NCI-H187 (cell line): Measurements from ENCODE around the gene ZDHHC16.
"Not testable (repeated sequence)": the region's sequence is repeated elsewhere in the genome, so short reads cannot be mapped to it uniquely, and the experiment has no call there.

ENCODE experiments used
- DNase-seq, 2 experiments: peaks; one replicate each; lab custom pipeline; 2025; lab: John Stamatoyannopoulos, UW

Gene ZDHHC16

DNA sequence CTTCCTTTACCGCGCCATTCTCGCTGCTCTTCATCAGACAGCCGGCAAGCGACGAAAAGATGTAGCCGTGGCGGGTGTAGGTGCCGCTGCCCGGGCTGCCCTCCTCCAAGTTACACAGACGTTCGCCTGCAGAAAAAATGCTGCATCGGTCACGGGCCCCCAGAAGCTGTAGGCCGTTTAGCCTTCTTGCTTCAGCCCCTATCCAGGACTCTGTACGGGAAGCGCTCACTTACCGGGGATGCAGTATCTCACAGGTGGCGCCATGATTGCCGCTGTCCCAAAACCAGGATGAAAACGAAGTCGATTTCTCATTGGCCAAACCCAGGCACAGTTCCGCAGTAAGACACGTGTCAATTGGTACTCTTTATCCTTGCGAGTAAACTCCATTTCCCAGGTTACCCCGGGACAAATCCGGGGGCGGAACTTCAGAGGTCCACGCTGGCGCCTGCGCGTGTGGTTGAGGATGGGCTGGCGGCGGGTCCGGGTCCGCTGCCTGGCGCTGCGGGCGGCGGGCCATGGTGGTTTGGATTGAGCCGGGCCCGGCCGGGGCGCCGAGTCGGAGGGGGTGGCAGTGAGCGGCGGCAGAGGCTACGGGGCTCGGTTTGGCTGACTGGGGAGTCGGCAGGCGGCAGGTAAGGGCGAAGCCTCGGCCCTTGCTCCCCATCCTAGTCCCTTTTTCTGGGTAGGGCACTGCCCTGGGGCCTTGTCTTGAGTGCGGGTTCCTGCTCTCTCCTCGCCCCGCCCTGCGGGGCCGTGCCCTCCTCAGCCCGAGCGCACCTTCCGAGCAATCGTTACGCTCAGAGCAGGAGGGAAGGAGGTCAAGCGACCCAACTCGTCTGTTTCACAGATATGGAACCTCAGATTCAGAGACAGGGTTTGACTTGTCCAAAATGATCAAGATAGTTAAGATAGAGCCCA lies at the start of gene ZDHHC16, which contains the start of gene EXOSC1:
ZDHHC16 (plus strand) TSS at position 454 of the 918 bp plus-strand sequence. CDS start 5,501 bp downstream, outside the sequence.
EXOSC1 (minus strand) TSS at position 285 of the 918 bp plus-strand sequence; CDS start at position 264, 21 bp downstream.
- DNase-seq = peak; percentile 43 to 67

DNA sequence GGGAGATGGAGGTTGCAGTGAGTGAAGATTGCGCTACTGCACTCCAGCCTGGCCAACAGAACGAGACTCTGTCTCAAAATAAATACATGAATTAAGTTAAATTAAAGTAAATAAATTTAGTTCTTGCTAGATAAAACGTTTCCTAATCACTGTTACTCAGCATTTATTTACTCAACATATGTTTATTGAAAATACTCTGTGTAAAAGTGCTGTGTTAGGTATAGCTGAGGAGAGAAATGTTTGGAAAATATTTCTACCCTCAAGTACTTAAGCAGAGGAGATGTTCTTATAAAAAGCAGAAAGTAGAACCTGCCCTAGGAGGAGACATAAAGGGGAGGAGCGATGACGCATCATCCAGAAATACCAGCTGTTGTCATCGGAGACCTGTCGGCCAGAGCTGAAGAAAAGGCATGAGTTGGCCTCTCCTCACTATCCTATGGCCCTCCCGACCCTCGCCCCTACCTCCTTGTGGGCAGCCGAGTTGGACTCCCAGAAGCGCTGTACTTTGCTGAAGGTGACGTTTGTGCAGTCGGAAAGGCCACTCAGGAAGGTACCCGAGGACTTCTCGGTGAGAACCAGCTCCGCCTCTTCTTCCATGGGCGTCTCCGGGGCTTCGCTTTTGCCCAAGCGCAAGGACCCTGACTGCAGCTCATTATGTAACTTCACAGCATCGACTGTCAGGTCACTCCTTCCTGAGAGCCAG lies 46.0 kb upstream of the ZDHHC16 start:
- DNase-seq = no peak

DNA sequence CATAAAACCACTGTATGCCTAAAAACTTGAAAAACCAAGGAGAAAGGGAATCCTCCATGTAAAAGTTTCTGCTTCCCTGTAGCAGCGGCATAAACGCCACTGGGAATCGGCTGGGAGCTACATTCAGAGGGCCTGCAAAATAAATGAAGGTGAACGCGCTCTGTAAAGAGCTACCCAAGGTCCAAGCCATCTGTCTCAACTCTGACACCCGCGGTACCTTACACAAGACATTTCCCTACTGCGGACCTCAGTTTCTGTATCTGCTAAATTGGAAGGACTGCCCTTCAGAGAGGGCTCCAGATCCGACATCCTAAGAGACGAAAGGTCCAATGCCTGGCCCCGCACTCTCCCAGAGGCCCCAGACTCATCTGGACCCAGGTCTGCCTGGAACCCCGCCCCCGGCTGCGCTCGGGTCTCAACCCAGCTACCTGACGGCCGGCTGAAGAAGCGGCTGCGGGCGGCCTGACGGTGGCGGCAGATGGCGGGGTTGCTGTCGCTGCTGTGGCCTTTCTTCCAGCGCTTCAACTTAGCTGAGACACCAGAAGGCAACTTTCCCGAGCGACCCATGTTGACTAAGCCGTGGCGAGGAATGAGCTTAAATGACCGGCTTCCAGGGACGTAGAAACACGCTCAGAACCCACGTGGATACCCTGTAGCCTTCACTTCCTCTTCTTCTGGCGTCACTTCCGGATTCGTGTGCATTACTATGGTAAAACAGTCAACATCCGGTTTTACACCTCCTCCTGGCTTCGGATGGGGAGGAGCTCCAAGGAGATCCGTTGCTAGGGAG lies 45.1 kb upstream of the ZDHHC16 start, which contains the start of gene RRP12:
RRP12 (minus strand) TSS at position 676 of the 790 bp plus-strand sequence; CDS start at position 567, 109 bp downstream.
- DNase-seq = peak; percentile 39 to 65

DNA sequence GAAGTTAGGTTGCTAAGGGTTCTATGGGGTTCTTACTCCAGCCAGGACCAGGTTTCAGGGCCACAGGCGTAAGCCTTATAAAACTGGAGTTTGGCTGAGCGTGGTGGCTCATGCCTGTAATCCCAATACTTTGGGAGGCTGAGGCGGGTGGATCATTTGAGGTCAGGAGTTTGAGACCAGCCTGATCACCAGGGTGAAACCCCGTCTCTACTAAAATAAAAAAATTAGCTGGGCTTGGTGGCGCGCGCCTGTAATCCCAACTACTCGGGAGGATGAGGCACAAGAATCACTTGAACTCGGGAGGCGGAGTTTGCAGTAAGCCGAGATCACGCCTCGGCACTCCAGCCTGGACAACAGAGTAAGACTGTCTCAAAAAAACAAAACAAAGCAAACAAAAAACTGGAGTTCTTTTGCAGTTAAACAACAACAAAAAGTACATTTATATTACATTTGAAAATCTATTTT lies 44.5 kb upstream of the ZDHHC16 start:
- no peak for DNase-seq

DNA sequence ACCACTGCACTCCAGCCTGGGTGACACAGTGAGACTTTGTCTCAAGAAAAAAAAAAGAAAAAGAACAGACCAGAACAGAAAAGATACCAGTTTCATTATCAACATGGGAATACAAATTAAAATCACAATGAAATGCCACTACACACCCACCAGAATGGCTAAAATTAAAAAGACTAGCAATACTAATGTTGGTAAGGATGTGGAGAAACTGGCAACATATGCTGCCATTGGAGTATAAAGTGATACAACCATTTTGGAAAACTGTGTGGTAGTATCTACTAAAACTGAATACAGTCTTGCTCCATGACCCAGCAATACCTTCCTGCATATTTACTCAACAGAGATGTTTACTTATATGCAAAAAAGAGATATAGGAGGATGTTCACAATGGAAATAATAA lies 41.9 kb upstream of the ZDHHC16 start:
- no peak for DNase-seq

DNA sequence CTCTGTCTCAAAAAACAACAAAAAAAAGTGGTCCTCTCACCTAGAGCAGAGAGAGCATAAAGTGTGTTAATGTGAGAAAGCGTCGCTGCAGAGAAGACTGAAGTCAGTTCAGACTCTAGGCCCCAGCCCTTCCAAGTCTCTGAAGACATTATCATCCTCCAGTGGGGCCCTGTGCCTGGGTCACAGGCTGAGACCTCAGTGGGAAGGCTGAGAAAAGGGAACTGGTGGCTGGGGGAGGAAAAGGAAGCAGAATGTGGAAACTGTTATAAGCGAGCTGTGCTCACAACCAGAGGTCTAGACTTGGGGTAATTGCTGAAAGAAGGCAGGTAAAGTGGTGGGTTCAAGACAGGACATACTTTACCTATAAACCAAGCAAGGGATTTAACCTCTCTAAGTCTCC lies 39.9 kb upstream of the ZDHHC16 start:
- DNase-seq = no peak

DNA sequence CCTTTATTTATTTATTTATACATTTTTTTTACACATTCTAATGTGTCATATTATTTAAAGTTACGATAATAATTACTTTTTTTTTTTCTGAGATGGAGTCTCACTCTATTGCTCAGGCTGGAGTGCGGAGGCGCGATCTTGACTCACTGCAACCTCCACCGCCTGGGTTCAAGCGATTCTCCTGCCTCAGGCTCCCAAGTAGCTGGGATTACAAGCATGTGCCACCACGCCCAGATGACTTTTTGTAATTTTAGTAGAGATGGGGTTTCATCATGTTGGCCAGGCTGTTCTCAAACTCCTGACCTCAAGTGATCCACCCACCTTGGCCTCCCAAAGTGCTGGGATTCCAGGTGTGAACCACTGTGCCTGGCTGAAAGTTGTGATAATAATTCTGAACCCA lies 39.5 kb upstream of the ZDHHC16 start:
- not testable (repeated sequence) for DNase-seq

DNA sequence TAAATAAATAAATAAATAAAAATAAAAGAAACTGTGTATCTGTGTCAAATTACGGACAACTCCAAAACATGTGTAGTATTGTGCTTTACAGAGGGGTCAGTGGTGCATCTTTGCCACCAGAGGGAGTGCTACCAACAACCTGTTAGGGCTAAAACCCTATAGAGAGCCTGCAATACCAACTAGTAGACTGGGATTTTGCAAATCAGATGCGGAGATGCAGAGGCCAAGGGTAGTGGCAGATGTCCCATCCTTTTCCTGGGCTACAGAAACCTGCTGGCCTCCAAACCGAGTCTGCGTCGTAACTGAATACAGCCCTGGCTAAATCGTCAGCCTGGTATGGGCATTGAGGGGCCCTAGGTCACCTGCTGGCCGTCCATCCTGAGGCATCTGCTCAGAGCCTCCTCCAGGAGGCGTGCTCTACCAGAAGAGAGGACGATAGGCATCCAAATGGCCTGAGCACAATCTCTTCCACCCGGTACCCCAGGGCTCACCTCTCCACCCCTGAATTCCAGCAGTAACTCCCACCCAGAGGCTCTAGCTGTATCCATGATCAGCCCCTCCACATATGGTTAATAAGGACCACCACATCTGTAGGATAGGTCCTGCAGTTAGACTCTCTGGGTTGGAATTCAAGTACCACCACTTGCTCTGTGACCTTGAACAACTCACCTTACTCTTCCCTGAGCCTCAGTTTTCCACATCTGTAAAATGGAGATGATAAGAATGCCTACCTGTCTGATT lies 38.6 kb upstream of the ZDHHC16 start:
- DNase-seq = peak in 1 of 2 experiments; percentile 23

DNA sequence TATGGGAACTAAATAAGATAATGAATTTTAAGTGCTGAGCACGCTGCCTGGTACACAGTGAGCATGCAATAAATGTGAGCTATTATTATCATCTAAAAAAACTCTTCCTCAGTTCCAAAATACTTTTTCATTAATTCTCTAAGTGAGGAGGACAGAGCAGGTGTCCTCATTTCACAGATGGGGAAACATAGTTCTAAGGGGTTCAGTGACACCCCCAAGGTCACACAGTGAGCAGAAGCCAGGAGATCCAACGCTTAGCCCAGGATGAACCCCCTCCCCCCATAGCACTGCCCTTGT lies 38.1 kb upstream of the ZDHHC16 start:
- DNase-seq = no peak

DNA sequence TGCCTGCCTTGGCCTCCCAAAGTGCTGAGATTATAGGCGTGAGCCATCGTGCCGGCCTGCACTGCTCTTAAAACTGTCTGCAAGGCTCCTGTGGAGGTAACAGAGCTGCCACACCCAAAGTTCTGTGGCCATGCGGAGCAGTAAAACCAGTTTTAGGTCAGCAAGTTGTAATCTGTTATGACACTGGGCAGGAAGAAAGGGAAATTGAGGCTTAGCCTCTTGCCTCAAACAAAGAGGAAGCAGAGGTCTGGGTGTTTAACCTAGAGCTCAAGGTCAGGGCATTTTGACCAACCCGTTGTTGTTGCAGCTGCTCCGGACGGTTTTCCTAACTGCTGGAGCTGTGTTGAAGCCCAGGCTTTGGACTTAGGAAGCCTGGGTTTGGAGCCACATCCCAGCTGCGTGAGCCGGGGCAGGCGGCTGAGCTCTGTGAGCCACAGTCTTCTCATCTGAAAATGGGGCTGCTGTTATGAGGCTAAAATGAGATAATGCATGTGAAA lies 37.4 kb upstream of the ZDHHC16 start:
- no peak for DNase-seq

DNA sequence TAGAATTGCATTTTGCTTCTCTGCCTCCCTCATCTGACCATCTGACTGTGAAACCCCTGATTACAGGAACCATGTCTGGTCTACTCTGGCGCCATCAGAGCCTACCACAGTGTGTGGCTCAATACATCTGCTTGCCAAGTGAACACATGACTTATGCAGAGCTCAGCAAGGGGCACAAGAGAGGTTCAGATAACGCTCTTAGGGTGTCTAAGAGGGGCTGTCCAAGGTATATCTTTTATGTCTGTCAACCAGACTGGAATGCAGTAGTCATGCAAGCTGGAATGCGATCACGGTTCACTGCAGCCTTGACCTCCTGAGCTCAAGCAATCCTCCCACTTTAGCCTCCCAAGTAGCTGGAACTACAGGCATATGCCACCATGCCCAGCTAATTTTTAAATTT lies 34.6 kb upstream of the ZDHHC16 start:
- no peak for DNase-seq

DNA sequence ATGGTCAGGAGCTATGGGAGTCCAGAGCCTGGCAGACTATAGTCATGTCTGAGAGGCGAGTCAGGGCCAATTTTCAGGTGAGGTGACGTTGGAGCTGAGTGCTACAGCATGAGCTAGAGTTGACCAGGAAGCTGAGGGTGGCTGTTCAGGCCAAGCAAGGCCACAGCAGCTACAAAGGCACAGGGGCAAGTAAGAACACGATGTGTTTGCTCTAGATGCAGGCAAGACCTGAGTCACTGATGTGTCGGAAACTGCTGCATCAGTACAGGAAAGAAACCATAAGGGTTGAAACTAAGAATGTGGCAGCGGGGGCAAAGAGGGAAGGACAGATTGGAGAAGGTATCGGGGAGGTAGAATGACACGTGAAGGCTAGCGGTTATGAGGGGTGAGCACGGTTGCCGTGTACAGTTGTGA lies 33.1 kb upstream of the ZDHHC16 start:
- no peak for DNase-seq

DNA sequence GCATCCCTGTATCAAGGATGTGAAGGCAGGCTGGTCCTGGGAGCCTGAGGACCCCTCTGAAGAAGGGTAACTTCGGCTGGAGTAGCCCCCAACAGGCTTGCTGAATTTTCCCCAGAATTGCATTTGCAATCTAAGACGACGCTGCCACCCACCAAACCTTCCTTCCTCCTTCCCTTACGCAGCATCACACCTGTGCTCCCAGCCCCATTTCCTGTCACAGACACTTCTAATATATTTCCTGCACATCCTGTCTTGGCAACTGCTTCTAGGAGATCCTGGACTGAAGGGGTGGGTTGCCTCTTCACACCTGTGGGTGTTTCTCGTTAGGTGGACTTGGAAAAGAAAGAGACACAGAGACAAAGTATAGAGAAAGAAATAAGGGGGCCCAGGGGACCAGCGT lies 29.4 kb upstream of the ZDHHC16 start:
- no peak for DNase-seq

DNA sequence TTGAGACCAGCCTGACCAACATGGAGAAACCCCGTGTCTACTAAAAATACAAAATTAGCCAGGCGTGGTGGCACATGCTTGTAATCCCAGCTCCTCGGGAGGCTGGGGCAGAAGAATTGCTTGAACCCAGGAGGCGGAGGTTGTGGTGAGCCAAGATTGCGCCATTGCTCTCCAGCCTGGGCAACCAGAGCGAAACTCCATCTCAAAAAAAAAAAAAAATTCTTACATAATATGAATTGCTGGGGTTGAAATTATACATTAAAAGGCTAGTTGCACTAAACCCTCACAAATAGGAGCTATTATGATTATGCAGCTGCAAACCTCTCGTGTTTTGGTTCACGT lies 22.2 kb upstream of the ZDHHC16 start:
- DNase-seq = not testable (repeated sequence)

DNA sequence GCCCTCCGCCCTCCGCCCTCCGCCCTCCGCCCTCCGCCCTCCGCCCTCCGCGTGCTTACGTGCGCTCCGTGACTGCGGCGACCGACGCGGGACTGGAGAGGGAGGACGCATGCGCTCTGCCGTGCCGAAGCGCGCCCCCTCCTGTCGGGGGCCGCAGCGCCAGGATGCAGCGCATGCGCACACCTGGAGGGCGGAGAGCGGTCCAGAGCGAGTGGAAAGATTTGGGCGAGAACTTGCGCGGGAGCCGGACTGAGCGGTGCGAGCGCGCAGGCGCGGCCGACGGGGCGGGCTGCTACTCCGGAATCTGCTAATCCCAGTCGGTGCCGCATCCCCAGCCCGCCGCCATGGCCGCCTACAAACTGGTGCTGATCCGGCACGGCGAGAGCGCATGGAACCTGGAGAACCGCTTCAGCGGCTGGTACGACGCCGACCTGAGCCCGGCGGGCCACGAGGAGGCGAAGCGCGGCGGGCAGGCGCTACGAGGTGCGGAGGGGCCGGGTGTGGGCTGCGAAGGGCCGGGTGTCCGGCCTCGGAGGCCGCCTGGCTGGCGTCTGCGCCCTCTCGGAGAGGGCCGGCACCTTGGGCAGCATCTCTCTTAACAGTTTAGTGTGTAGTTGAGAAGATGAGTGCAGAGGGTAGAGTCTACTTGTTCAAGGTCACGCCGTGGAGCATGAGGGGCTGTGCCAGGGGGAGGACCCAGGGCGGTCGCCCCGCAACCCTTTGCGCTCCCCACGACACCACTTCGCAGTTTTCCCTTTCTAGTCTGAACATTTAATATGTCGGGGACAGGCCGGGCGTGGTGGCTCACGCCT lies 19.8 kb upstream of the ZDHHC16 start, which contains the start of gene PGAM1:
PGAM1 (plus strand) TSS at position 228 of the 812 bp plus-strand sequence; CDS start at position 345, 117 bp downstream.
- peak; percentile 71 to 72 for DNase-seq

DNA sequence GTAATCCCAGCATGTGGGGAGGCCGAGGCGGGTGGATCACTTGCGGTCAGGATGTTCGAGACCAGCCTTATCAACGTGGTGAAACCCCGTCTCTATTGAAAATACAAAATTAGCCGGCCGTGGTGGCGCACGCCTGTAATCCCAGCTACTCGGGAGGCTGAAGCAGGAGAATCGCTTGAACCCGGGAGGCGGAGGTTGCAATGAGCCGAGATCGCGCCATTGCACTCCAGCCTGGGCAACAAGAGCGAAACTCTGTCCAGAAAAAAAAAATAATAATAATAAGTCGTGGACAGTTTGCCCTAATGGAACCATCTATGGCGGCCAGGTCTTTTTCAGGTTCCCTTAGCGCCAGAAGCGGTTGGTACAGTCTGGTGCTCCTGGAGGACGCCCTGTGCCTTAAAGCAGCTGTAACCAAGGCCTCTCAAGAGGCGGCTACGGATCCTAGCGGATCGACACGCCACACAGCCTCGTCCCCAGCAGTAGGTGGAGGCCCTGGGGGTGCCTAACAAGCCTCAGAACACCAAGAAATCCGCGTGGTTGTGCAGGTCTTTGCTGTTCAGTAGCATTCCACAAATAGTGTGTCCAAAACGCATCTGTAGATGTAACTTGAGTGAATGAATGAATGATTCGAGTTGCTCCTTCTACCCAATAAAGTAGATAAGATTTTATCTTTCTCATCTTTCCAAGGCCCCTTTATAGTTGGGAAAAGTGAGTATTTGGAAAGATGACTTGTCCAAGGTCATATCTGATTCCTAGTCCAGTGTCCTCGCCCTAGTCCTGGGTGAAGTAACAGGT lies 19.0 kb upstream of the ZDHHC16 start:
- no peak for DNase-seq

DNA sequence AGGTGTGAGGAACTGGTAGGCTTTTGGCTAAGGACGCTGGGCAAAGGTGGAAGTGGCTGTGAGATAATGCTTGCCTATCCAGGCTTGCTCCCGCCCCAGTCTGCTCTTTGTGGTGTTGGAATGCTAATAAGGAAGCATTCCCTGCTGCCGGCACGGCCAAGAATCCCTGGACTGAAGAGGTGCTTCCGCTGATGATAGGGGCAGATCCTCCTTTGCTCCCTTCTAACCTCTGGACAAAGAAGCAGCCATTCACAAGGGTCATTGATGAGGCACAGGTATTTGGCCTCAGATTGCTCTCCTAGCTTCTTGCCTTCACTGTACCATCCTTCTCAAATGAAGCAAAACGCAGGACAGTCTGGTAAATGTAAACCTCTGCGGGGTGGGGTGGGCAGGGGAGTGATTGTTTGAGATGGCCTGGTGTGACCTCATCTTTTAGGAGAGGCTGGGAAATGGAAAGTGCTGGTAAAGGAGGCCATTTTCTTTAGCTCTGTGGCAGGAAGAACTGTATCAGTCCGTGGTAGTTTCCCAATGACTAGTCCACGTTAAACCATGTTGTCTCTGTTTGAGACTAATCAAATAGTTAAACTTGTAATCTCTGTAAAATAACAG lies 18.3 kb upstream of the ZDHHC16 start:
- DNase-seq = no peak

DNA sequence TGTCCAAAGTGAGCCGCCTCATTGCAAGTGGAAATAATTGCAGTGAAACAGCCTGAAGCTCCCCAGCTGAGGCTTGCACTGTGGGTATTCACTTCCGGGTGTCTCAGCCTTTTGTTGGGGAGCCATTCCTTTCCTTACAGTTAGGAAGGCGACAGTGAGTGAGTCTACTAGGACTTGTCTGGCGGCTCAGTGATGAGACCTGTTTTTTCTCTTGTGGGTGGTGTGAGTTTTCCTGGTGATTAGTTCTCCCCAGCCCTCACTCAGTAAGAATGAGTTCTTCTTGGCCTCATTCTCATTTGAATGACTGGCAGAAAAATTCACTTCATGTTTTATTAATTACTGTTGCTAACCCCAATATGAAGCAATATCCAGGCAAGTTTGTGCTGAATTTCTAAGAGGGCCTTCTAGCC lies 17.4 kb upstream of the ZDHHC16 start:
- no peak for DNase-seq

DNA sequence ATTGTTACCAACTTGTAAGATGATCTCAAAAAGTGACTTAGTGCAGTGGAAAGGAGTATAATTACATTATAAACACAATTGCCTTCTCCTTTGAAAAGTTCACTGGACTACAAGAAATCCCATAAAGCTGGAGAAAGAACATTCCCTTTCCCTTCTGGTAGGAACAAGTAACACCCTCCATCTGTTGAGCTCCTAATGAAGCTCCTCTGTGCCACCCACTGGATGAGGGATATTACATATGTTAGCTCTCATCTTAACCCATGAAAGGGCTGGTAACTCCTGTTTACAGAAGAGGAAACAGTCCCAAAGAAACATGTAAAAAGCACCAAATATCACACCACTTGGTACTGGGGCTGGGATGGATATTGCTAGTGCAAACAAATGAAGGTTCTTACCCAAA lies 11.9 kb upstream of the ZDHHC16 start:
- DNase-seq = no peak
